ENCODE results near the gene PYY. TPM values are rescaled to one million over a fixed set of nuclear protein-coding genes. Genes with fewer than 3 reads are reported as not detected.

PYY gene
- total RNA-seq, 1 experiment from 2014 or later = 2.0 TPM

GRCh38 chr17:43945074-43945829 is 8.5 kb downstream of the PYY start:
- no peaks in the 10 kb centered on the region for H3K9me3 Mint-ChIP-seq
- WGBS (ENCODE audit: extremely low coverage, insufficient read length, low lambda C conversion rate) = no CpG with 5 or more reads among the region's 12 CpGs
- no peak overlapping the region for H3K18ac ChIP-seq (ENCODE audit: insufficient read length, low read depth, low read length)

More at GRCh38 chr17:43945074-43945829, 8.5 kb downstream of the PYY start:
- H3K4me3 Mint-ChIP-seq = no peak overlapping the region
- H3K4me1 ChIP-seq (ENCODE audit: insufficient read depth, low read length) = no peaks in the 10 kb centered on the region
- H3K4ac ChIP-seq (ENCODE audit: low read depth, low read length) = no peak overlapping the region
- H2BK20ac ChIP-seq (ENCODE audit: low read depth, low read length, poor library complexity, severe bottlenecking) = no peak overlapping the region
- TF ChIP-seq CTCF (conservative IDR thresholded peaks at IDR 0.05) = no peak
- no peaks in the 10 kb centered on the region for H3K36me3 Mint-ChIP-seq (ENCODE audit: insufficient read depth in 1 of 3, low read depth in 3 of 3)
- no peak overlapping the region for H3T11ph ChIP-seq (ENCODE audit: low read length)
- H3K4me1 Mint-ChIP-seq = peaks cover 18 to 22% of the 10 kb centered on the region in 2 experiments
- H3K56ac ChIP-seq (ENCODE audit: insufficient read length, low read depth, low read length) = no peak overlapping the region
- no peak overlapping the region for H2BK12ac ChIP-seq (ENCODE audit: insufficient read length, low read depth, low read length)
- H2BK120ac ChIP-seq (ENCODE audit: low read depth, low read length, poor library complexity, severe bottlenecking) = no peak overlapping the region
- H3K79me2 ChIP-seq (ENCODE audit: insufficient read depth, low read length) = no peaks in the 10 kb centered on the region
- H3K23me2 ChIP-seq (ENCODE audit: insufficient read length, low read depth, low read length, poor library complexity, severe bottlenecking) = no peaks in the 10 kb centered on the region
- no peak overlapping the region for H3K27ac ChIP-seq (ENCODE audit: insufficient read length, low read depth, low read length)
- no peak overlapping the region for H4K91ac ChIP-seq (ENCODE audit: insufficient read length, low read depth, low read length)
- H3K27ac Mint-ChIP-seq = no peak overlapping the region
- H3K9ac ChIP-seq (ENCODE audit: extremely low read depth, insufficient read length, low read length) = no peak overlapping the region
- H3K14ac ChIP-seq (ENCODE audit: insufficient read depth, low read length) = no peak overlapping the region
- no peak overlapping the region for H3K23ac ChIP-seq (ENCODE audit: insufficient read length, low read depth, low read length)
- H2BK5ac ChIP-seq (ENCODE audit: insufficient read length, low read length) = no peak overlapping the region
- no peaks in the 10 kb centered on the region for H3K79me1 ChIP-seq (ENCODE audit: insufficient read depth, low read depth, low read length, poor library complexity, severe bottlenecking)
- no peaks in the 10 kb centered on the region for H3K27me3 ChIP-seq (ENCODE audit: insufficient read depth, low read length)
- H4K20me1 ChIP-seq (ENCODE audit: control insufficient read depth, insufficient read depth, insufficient read length) = no peaks in the 10 kb centered on the region
- H3K27me3 Mint-ChIP-seq (ENCODE audit: low read depth) = peaks cover 12% of the 10 kb centered on the region
- H3K4me2 ChIP-seq (ENCODE audit: insufficient read depth, insufficient read length, low read length) = no peak overlapping the region
- H2AFZ ChIP-seq (ENCODE audit: low read length) = no peak overlapping the region
- no peaks in the 10 kb centered on the region for H3K9me3 ChIP-seq (ENCODE audit: control insufficient read depth, low read depth, low read length)
- no peak overlapping the region for H2AK5ac ChIP-seq (ENCODE audit: insufficient read length, low read length)
- no peak for DNase-seq
- no peak overlapping the region for H2BK15ac ChIP-seq (ENCODE audit: low read depth, low read length)
- no peak overlapping the region for H4K8ac ChIP-seq (replicated peaks; ENCODE audit: insufficient read length, low read depth, low read length)
- H4K5ac ChIP-seq (ENCODE audit: insufficient read length, low read depth, low read length) = no peak overlapping the region

All from H9 (cell line).